GM10248 (cell line): ENCODE results near the gene IPCEF1.

Source experiments
- CTCF ChIA-PET: fragments of 300-600 bp; sonication (Branson Sonifier 250); formaldehyde crosslinking; extraction: SDS; loops from one replicate; lab custom pipeline; 2021; ENCODE audit warnings: antibody characterized with exemption; lab: Yijun Ruan, JAX
- POLR2A ChIA-PET: fragments of 350-650 bp; sonication (Branson Sonifier 250); formaldehyde crosslinking; extraction: SDS; loops from one replicate; lab custom pipeline; 2020; ENCODE audit warnings: antibody characterized with exemption; lab: Yijun Ruan, JAX
- DNase-seq: peaks from one replicate; pipeline ENCODE4 v3.0.0; 2012; ENCODE audit errors: extremely low spot score
- TF ChIP-seq, protein P1 (sequence below): IDR thresholded peaks from 2 replicates; pipeline ENCODE4 v1.5.1; 2012; ENCODE audit warnings: mild to moderate bottlenecking, low read depth; ENCODE audit errors: extremely low read depth, missing control alignments, control extremely low read depth

IPCEF1 gene

DNA sequence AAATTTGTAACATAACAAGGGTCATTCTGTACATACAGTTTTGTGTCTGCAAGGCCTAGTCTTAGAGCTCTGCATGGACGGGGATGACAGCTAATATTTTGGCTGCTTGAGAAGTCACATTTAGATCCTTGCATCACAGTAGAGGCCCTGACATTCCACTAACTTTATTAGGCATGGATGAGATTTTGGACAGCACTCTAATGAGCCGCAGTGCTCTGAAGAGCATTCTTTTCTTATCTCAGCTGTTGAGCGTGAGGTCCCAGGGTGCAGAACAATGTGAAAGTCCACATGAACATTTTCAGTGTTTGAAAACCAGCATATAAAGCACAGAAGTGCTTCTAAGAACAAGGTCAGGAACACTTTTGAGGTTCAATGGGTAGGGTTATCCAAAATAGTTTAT, 58.9 kb downstream of the IPCEF1 start:
- no peak for DNase-seq
- ChIA-PET POLR2A (no interaction called here), CTCF (interaction anchor here (1.2 to 2.2 kb wide), 3 partner anchors 20 to 49 kb away, joined by 3 to 7 read pairs (median 3); no protein-coding TSS in a partner anchor)
- TF ChIP-seq, protein P1, sequence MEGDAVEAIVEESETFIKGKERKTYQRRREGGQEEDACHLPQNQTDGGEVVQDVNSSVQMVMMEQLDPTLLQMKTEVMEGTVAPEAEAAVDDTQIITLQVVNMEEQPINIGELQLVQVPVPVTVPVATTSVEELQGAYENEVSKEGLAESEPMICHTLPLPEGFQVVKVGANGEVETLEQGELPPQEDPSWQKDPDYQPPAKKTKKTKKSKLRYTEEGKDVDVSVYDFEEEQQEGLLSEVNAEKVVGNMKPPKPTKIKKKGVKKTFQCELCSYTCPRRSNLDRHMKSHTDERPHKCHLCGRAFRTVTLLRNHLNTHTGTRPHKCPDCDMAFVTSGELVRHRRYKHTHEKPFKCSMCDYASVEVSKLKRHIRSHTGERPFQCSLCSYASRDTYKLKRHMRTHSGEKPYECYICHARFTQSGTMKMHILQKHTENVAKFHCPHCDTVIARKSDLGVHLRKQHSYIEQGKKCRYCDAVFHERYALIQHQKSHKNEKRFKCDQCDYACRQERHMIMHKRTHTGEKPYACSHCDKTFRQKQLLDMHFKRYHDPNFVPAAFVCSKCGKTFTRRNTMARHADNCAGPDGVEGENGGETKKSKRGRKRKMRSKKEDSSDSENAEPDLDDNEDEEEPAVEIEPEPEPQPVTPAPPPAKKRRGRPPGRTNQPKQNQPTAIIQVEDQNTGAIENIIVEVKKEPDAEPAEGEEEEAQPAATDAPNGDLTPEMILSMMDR: no peak

DNA sequence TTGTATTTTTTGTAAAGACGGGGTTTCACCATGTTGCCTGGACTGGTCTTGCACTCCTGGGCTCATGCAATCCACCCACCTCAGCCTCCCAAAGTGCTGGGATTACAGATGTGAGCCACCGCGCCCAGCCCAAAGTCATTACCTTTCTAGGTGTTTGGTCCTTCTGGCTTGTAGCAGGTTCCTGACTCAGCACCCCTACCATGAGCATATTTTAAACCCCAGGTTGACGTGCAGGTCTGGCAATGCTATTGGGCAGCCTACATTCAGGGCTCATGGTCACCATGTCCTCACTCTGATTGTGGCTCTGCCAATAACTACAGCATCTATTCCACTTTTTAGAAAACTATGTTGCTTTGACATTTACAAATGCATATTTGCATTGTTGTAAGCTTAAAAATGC, 59.4 kb downstream of the IPCEF1 start:
- CTCF ChIA-PET: interaction anchor here (1.2 to 2.2 kb wide), 3 partner anchors 20 to 48 kb away, joined by 3 to 7 read pairs (median 3); no protein-coding TSS in a partner anchor

DNA sequence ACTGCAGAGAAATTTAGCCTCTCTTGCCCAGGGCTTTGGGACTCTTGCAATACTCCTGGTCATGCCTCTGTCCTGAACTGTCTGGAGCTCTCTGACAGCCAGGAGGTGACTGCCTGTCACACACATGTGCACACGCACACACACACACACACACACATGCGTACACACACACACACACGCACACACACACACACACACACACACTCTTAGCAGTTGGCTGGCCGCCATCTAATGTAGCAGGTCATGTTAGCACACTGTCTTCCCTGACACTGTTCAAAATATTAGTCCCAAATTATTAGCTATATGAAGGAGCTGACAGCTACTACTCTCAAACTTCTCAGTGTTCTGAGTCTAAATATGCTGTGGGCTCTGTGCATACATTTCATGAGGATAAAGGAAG, 60.9 kb downstream of the IPCEF1 start:
- ChIA-PET CTCF (interaction anchor here (1.6 kb wide), 1 partner anchor 19 kb away, joined by 7 read pairs; no protein-coding TSS in a partner anchor), POLR2A (no interaction called here)
- no peak for DNase-seq
- TF ChIP-seq, protein P1: no peak

More for the DNA sequence above, 59.4 kb downstream of the IPCEF1 start:
- TF ChIP-seq, protein P1: no peak
- no peak for DNase-seq
- POLR2A ChIA-PET: no interaction called here

GRCh38 chr6:154292855-154293519, 63.6 kb downstream of the IPCEF1 start:
- TF ChIP-seq, protein P1: no peak
- ChIA-PET POLR2A (no interaction called here), CTCF (no interaction called here)
- DNase-seq: no peak

DNA sequence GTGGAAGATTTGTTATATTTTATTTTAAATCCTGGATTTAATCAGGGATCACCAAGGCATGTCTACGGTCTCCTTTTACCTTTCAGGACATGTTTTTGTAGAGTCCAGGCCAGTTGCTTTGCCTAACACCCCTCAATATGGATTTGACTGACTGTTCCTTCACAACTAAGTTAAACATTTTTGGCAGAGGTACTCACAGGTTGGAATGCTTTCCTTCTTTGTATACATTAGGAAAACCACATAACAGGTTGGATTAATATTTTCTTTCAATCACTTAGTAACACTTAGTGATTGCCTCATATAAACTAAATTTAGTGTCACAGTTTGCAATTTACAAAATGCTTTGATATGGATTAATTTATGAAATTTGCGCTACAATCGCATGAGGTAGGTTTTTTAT, 64.5 kb downstream of the IPCEF1 start:
- TF ChIP-seq, protein P1: no peak
- CTCF ChIA-PET: no interaction called here
- POLR2A ChIA-PET: interaction anchor here (0.7 kb wide), 1 partner anchor 555 kb away, joined by 6 read pairs; no protein-coding TSS in a partner anchor

DNA sequence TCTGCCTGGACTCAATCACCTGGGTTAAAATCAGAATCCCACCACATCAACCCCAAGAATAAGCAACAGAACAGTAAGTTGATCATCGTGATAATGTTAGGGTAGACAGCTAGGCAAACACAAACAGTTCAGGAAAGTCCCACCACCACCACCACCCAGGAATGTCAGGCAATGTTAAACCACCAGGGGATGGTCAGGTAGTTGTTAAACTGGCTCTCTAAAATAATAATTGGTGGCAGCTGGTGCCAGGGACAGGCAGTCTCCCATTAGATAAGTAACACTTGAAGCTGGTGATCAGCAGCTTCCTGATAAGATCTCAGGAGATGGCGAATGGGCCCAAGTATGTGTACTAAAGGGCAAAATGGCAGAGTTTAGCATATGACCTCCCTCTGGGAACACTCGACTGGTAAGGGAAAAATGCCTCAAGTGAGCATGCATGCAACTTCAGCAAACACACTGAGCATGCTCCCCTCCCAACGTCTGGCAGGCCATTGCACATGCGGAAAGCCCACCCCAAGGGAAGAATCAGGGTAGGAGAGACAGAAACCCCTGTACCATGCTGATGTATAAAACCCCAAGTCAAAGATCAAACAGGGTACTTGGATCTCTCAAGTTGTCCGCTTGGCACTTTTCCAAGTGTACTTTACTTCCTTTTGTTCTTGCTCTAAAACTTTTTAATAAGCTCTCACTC, 66.6 kb downstream of the IPCEF1 start:
- ChIA-PET CTCF (interaction anchor here (2.1 kb wide), 1 partner anchor 13 kb away, joined by 5 read pairs; no protein-coding TSS in a partner anchor), POLR2A (no interaction called here)

More for the DNA sequence above, 64.5 kb downstream of the IPCEF1 start:
- DNase-seq: no peak

More for the DNA sequence above, 66.6 kb downstream of the IPCEF1 start:
- DNase-seq: no peak
- TF ChIP-seq, protein P1: no peak
